Stimulated activated CD4-positive, alpha-beta T cell treated with anti-CD3 and anti-CD28 coated beads, Interleukin-1b, Interleukin-23, amount 100 ng/mL, for 48 hours (primary cell): Measurements from ENCODE around the gene RCCD1.
"Not testable (repeated sequence)": the region's sequence is repeated elsewhere in the genome, so short reads cannot be mapped to it uniquely, and the experiment has no call there.

ENCODE experiments used
- DNase-seq: peaks from one replicate; pipeline ENCODE4 v3.0.0-alpha.2; 2020

The RCCD1 gene

DNA sequence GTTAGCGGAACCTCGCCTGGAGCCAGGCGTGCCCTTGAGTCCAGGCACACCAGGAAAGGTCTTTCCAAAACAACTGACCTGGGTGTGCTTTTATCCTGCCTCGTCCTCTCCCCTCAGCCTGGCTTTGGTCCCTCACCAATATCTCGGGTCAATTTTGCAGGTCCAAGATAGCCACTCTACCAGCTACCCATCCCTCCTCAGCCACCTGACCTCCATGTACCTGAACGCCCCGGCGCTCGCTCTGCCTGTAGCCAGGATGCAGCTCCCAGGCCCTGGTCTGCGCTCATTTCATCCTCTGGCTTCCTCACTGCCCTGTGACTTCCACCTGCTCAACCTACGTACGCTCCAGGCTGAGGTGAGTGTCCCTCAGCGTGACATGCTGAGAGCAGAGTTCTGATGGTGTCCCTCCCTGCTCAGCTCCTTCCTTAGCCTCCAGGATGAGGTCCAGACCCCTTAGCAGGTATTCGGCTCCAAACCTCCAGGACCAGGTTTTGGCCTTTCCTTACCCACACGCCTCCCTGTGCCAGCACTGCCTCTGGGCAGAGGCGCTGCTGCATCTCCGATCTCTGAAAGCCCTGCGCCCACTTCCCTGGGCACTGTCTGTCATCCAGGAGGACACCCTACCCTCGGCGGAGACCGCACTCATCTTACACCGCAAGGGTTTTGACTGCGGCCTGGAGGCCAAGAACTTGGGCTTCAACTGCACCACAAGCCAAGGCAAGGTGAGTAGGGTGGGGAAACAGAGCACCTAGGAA, 36.5 kb upstream of the RCCD1 start:
- no peak for DNase-seq

DNA sequence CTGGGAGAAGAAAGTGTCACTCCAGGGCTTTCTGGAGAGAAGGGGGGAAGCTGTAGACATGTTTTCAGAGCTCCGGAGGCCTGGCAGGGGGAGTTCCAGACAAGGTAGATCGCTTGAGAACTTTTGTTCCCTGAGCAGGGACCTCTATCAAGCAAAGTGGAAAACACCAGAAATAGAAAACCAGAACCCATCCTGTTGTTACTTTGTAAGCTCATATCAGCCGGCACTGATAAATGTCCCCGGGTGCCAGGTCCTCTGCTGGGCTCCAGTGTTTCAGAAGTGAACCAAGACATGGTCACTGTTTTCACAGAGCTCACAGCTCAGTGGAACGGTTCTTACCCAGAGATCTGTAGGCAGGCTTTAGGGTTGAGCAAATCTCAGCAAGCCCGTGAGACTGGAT, 35.8 kb upstream of the RCCD1 start:
- no peak for DNase-seq

DNA sequence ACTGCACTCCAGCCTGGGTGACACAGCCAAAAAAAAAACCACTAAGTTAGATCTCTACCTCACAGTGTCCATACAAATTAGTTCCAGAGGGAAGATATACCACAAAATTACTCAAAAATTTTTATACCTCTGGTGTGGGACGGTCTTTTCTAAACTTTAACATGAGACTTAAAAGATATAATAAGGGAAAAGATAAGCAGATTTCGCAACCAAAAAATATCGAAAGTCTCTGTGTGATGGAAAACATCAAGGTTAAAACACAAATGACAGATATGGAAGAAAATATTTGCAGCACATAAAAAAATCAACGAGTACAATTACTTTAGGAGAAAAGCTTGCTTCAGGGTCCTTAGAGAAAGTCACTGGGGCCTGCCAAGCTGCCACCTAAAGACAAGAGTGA, 32.8 kb upstream of the RCCD1 start:
- no peak for DNase-seq

DNA sequence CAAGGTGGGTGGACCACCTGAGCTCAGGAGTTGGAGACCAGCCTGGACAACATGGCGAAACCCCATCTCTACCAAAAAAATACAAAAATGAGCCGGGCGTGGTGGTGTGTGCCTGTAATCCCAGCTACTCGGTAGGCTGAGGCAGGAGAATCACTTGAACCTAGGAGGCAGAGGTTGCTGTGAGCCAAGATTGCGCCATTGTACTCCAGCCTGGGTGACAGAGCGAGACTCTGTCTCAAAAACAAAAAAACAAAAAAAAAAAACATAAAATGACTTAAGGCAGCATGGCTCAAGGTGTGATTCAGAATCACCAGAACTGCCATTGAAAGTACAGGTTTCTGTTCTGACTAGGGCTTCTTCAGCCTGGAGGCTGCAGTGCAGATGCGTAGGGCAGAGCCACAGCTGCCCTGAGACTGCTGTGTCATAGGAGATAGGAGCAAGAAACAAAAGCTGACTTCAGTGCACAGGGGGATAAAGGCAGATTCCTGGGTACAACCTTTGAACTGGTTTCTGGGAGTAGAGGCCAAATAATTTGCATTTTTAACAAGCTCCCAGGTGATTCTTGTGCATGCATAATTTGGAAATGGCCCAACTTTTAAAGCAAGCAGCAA, 31.9 kb upstream of the RCCD1 start:
- peak; percentile 71 for DNase-seq

DNA sequence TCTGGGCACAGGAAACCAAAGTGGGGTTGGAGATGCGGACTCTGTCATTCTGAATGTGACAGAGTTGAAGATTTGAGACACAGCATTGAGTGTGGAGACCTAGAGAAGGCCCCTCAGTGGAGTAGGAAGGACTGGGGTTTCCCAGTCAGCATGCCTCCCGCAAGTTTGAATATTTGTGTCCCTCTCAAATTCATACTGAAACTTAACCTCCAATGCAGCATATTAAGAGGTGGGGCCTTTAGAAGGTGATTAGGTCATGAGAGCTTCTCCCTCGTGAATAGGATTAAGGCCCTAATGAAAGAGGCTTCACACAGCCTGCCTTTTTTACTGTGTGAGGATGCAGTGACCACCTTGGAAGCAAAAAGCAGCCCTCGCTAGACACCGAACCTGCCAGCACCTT, 30.3 kb upstream of the RCCD1 start:
- no peak for DNase-seq

DNA sequence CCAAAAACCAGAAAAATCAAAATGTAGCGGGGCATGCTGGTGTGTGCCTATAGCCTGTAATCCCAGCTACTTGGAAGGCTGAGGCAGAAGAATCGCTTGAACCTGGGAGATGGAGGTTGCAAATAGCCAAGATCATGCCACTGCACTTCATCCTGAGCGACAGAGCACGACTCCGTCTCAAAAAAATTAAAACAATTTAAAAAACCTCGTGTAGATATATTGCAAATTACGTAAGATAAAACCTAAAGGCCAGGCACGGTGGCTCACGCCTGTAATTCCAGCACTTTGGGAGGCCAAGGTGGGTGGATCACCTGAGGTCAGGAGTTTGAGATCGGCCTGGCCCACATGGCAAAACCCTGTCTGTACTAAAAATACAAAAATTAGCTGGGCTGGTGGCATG, 27.9 kb upstream of the RCCD1 start:
- not testable (repeated sequence) for DNase-seq

DNA sequence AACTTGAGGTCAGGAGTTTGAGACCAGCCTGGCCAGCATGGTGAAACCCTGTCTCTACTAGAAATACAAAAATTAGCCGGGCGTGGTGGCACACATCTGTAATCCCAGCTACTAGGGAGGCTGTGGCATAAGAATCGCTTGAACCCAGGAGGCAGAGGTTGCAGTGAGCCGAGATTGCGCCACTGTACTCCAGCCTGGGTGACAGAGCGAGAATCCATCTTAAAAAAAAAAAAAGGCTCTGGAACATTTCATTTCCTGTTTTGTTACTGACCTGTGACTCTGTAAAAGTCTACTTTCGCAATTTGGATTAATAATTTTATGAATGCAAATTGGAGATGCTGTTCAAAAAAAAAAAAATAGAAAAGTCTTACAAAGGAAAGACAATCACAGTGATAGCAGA, 26.6 kb upstream of the RCCD1 start:
- DNase-seq, result not testable (repeated sequence)

DNA sequence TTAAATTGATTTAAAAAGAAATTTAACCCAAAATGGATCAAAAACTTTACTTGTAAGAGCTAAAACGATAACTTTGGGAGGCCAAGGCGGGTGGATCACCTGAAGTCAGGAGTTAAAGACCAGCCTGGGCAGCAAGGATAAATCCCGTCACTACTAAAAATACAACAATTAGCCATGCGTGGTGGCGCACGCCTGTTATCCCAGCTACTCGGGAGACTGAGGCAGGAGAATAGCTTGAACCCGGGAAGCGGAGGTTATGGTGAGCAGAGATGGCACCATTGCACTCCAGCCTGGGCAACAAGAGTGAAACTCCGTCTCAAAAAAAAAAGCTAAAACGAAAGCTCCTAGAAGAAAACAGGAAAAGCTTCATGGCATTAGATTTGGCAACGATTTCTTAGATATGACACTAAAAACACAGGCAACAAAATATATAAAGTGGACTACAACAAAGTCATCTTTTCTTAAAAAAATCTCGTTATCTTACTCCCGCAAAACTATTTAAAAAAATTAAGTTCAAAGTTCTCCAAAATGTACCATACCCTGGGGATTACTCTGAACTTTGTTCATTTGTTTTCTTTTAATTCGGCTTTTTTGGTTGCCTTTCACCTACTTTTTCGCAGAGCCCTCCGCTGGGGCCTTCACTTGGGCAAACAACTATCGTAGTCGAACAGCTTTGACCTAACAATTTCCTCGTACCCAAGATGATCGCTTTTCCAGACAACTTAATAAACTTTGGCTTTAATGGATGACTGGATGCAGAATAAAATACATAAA, 25.3 kb upstream of the RCCD1 start:
- DNase-seq, result no peak

DNA sequence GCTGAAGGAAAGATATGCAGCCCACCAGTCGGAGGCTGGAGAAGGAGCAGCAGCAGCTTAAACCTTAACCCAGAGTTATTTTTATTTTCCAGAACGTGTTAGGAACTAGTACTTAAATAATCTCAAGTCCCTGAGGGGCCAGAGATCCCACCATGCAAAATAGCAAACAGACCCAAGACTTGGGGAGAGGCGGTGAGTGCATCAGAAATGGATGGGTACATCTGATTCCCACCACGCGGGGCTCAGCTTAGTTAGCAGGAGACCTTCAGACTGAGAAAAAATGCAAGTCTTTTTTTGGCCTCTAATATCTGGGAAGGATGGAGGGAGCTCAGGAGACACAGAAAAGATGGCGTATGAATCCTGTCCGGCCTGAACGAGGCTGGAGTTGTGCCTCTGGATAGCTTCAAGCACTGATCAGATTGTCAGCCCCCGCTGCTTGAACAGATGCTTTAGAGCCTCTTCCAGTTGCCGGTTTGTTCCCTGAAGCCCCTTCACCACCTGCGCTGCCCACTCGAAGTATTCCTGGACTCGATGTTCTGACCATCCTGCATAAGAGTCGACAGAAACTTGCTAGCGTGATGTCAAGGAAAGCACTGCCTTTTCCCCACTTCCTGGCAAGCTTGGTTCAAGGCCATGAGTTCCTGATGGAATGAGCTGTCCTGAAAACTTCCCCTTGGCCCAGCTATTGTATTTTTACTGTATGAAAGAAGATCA, 23.7 kb upstream of the RCCD1 start:
- DNase-seq, result no peak

DNA sequence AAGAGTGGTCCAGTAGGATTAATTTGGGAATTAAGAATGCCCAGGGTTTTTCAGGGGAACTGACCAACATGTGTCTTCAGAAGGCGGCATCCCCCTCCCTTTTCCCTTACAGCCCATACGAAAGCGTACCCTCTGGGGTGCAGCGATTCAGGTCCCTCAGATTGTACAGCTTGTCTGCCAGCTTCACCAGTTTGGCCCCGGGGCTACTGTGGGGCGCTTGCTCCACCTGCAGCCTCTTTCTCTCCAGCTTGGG, 23.2 kb upstream of the RCCD1 start:
- DNase-seq, result no peak

DNA sequence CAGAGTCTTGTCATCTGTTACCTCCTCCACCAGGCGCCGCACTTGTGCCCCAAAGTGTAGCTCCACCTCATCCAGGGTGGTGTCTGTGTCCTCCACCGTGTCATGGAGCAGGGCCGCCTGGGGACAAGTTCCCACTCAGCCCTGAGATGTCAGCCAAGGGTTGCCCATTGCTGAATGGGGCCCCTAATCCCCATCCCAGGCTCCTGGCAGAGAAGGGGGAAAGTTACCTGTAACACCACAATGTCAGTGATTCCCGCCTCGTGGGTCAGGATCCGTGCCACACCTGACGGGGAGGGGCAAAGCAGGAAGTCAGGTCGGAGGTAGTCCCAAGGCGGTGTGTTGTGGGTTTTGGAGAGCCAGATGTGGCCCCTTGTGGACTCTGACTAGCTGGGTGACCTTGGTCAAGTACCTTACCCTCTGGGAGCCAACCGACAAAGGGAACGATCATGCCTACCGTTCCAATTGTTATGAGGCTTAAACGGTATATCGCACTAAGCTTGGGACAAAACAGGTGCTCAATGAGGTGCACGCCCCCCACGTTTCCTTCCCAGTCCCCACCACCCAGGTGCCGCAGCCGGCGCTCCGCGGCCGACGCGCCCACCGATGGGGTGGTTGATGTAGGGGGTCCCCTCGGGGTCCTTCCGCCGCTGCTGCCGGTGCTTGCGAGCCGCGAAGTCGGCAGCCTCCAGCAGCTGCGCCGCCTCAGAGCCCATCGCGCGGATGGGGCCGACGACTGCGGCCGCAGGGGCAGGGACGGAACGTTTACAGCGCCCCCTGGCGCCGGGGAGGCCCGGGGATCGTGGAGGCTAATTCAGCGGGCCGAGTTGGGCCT, 22.6 kb upstream of the RCCD1 start, which contains the start of gene HDDC3:
TSS of gene HDDC3 (minus strand) at position 722 of the 832 bp plus-strand sequence. CDS start at position 713, 9 bp downstream.
- peak; percentile 90 for DNase-seq

DNA sequence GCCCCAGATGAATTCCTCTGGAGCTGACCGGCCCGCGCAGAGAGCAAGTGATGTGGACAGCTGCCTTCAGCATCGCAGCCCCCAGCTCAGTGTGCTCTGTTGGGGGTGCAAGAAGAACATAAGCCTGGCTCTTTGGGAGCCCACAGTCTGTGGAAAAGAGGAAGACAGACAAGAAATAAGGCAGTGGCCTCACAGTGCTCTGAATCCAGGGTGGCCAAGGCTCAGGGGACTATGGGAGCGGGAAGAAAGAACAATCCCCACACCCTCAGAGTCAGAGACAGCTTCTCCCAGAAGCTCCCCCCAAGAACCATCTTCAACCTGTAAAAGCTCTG, 22.1 kb upstream of the RCCD1 start:
- no peak for DNase-seq

DNA sequence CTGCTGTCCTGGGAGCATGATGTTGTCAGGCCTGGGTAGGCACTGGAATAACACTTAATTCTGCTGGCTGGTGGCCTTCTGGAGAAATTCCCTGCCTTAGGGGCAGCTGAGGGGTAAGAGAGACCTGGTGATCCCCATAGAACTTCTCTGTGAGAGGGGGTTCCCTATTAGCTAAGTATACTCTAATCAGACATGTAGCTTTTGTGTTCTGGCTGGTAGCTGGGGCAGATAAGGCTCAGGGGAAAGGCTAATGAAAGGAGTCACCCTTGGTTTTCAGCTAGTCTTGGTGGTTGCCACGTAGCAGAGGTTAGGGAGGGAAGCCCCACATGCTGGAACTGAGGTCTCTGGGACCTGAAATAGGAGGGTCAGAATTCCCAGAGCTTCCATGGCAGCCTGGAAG, 21.4 kb upstream of the RCCD1 start:
- DNase-seq, result no peak

DNA sequence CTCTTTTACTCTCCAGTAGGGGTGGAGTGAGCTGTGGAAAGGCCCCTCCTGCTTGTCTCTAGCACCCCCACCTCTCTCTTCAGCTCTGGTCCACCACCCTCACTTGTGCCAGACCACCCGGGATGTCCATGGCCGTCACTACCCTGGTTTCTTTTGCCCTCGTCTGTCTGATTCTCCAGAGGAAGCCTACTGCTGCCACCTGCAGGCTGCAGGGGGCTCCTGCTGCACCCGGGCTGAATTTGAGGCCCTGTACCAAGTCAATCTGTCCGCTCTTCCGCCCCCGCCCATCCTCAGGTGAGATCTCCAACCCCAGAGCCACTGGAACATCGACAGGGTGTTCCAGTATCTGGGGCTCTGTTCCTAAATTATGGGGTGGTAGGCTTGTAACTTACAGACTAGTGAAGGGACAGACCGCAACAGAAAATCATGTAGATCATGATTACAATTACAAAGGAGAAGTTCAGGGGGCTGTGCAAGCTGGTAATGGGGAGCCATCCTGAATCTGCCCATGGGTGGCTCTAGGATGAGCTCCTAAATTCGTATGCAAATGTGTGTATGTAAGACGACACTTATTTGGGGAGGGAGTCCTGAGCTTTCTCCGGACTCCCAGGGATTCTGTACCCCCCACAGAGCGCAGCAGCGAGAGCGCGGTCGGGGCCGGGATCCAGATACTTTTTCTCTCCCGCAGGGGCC, 20.3 kb upstream of the RCCD1 start:
- DNase-seq, result peak; percentile 88

DNA sequence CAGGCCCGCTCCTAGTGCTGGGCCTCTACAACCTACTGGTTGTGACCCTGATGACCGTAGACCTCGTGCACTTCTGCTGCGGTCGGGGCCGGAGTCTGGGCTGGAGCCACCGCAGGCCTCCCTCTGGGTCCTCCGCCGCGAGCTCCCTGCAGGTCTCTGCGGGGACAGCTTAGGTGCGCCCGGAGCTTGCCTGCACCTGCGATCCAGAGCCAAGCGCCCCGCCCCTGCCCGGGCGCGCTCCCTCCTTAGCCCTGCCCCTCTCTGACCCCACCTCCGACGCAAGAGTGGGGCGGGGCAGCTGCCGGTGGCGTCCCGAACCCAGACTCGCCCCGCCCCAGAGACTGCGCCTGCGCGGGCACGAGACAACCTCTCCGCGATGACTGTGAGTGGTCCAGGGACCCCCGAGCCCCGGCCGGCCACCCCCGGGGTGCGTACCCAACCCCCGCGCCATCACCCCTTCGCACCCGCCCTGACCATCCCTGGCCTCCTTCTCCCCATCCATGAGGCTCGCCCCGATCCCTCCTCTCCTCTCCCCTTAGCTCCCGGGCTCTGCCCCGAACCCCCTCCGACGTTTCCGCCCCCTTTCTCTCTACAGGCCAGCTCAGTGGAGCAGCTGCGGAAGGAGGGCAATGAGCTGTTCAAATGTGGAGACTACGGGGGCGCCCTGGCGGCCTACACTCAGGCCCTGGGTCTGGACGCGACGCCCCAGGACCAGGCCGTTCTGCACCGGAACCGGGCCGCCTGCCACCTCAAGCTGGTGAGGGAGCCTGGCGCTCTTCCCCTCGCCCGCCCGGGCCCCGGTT, 19.5 kb upstream of the RCCD1 start, which contains the start of gene UNC45A:
TSS of gene UNC45A (plus strand) at position 337 of the 803 bp plus-strand sequence. CDS start at position 377, 40 bp downstream.
- DNase-seq, result peak; percentile 94

DNA sequence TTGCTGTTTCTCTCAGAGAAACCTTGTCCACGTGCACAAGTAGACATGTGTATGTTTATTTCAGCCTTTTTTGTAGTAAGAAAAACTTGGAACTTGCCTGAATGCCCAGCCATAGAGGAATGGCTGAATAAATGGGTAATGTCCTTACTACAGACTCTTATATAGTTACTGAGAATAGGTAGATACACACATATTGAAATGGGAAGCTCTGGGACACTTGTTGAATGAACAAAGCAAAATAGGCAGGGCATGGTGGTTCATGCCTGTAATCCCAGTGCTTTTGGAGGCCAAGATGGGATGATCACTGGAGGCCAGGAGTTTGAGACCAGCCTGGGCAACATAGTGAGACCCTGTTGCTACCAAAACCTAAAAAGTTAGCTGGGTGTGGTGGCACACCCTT, 17.9 kb upstream of the RCCD1 start:
- DNase-seq, result no peak

DNA sequence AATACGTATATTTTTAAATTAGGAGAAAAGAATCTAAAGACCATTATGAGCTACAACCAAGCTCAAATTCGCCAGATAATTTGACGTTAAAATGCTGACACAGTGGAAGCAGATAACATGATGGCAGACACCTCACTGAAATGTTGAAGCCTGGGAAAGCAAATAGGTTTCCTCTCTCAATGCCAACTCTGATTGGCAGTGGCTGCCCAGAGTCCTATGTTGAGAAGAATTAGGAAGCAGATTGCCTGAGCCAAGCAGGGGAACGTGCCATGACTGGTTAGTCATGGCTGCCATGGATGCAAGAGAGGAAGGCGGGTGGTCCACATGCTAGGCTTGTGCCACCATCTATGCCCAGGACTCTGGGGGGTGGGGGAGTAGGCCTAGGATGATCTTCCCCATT, 16.4 kb upstream of the RCCD1 start:
- DNase-seq, result no peak

DNA sequence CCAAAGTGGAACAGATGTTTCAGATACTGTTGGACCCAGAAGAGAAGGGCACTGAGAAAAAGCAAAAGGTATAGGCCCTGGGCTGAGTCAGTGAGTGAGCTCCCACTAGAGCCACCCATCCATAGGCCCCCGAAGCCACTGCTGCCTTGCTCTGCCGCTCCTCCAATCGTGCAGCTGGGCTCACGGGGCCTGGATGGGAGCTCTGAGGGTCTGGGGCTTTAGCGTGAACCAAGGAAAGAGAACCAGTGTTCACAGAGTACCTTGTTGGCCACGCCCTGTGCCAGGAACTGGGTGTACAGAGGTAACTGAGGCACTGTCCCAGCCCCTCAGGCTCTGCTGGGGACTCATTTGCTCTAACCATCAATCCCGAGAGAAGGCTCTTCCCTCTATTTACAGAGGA, 14.9 kb upstream of the RCCD1 start:
- no peak for DNase-seq

DNA sequence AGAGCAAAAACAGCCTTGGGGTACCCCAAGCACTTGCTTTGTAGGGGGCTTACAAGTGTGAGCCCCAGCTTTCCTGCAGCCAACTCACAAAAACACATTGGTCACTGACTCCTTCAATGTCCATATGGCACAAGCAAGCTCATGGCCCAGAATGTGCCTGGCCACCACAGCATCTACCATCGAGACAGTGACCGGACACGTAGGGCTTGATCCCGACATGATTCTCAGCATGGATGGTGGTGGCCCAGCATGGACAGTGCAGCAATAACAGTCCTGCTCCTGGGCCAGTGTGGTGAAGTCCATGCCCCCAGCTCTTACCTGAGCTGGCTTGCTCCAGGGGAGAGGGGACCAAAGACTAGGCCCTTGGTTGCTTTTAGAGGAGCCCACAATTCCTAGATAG, 13.6 kb upstream of the RCCD1 start:
- DNase-seq, result no peak

DNA sequence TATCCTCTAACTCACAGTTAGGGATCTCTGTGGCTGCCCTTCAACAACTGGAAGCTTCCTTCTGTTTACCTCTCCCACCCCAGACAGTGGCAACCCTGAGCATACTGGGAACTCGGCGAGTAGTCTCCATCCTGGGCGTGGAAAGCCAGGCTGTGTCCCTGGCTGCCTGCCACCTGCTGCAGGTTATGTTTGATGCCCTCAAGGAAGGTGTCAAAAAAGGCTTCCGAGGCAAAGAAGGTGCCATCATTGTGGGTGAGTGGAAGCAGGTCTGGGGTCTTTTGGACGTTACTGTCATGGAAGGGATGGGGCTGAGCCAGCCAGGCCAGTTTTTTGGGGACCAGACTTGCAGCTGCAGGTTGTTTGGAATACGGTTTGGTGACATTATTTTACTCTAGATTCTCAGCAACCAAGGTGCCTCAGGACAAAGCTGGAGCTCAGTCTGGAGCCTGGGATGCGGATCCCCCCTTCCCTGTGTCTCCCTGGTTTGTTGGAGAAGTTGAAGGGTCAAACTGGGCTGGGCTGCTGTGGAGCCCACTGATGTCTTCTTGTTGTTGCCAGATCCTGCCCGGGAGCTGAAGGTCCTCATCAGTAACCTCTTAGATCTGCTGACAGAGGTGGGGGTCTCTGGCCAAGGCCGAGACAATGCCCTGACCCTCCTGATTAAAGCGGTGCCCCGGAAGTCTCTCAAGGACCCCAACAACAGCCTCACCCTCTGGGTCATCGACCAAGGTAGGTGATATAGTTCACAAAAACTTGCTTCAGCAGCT, 12.1 kb upstream of the RCCD1 start:
- no peak for DNase-seq
